Kidney (tissue), 14 donors: ENCODE data around the gene FAM131A. TPM values are rescaled to one million over a fixed set of nuclear protein-coding genes. Genes with fewer than 3 reads are reported as not detected.

ENCODE experiments used
- DNase-seq, 5 donors: peaks; one replicate each; pipeline ENCODE4 v3.0.0-alpha.2; 2013 to 2020
- FAIRE-seq: peaks from 2 replicates; lab custom pipeline; 2012; peaks lifted over from hg19 to GRCh38; lab: Jason Lieb, UNC
- H3K27ac ChIP-seq, 2 donors: one replicate each; pipeline ENCODE4 v1.7.0; 2013; ENCODE audit warnings: low read depth in 2 of 2, low read length in 2 of 2, inconsistent platforms in 1 of 2
- H3K27me3 ChIP-seq: one replicate; pipeline ENCODE4 v1.7.1; 2013; ENCODE audit warnings: low read length, inconsistent platforms; ENCODE audit not compliant: control insufficient read depth, insufficient read depth
- H3K36me3 ChIP-seq, 3 donors: one replicate each; pipeline versions ENCODE4 v1.7.0 to v1.7.1; 2013; ENCODE audit warnings: low read length in 3 of 3, control low read depth in 1 of 3, inconsistent platforms in 1 of 3; ENCODE audit not compliant: insufficient read depth in 3 of 3, control insufficient read depth in 2 of 3
- H3K4me1 ChIP-seq, 3 donors: one replicate each; pipeline versions ENCODE4 v1.7.0 to v1.7.1; 2013; ENCODE audit warnings: low read length in 3 of 3, inconsistent platforms in 1 of 3, low read depth in 1 of 3; ENCODE audit not compliant: control insufficient read depth in 2 of 3, insufficient read depth in 2 of 3
- H3K4me3 ChIP-seq, 3 donors: one replicate each; pipeline versions ENCODE4 v1.7.0 to v1.8.1; 2013; ENCODE audit warnings: low read length in 3 of 3, control low read depth in 1 of 3, inconsistent platforms in 1 of 3
- H3K9ac ChIP-seq, 3 donors: one replicate each; pipeline versions ENCODE4 v1.7.0 to v1.7.1; 2013; ENCODE audit warnings: low read length in 3 of 3, control low read depth in 1 of 3, inconsistent platforms in 1 of 3
- H3K9me3 ChIP-seq, 3 donors: one replicate each; pipeline versions ENCODE4 v1.7.0 to v1.7.1; 2013; ENCODE audit warnings: low read length in 3 of 3, control low read depth in 1 of 3, inconsistent platforms in 1 of 3; ENCODE audit not compliant: control insufficient read depth in 2 of 3, insufficient read depth in 1 of 3
- intact Hi-C: fragments of 100-400 bp; cut with DNase I; formaldehyde crosslinking; loops from one replicate; pipeline ENCODE4 v1.11.1; 2022
- polyA plus RNA-seq: library from polyadenylated mRNA; stranded (reverse); fragments of 350-450 nt; fragmentation: Illumina TruSeq; extraction: RNeasy Lipid Tissue Mini Kit (QIAGEN cat#74804); gene quantifications from one replicate; pipeline ENCODE4 v1.2.3, GENCODE V29; 2014; ENCODE audit warnings: low read depth, low replicate concordance; ENCODE audit not compliant: insufficient read depth
- total RNA-seq: library from RNA; stranded (reverse); fragmentation: NEBNext Ultra II Directional; extraction: Animal tissue kit (Norgen Biotek cat#: 25700); gene quantifications from one replicate; pipeline ENCODE4 v1.2.1, GENCODE V29; 2021
- TF ChIP-seq, protein P1 (sequence below): IDR thresholded peaks from 3 replicates; pipeline ENCODE4 v1.5.1; 2012; ENCODE audit warnings: mild to moderate bottlenecking, moderate library complexity, borderline replicate concordance; ENCODE audit not compliant: insufficient read depth; ENCODE audit errors: extremely low read depth
- donor health status: control.
- donor health status: control.
- donor health status: control.
- donor health status: control.
- donor health status: control.
- donor health status: DM: yes; HTN: yes; CAD: no.
- donor health status: Normal renal cell carcinoma (clear cell type).

Gene FAM131A
- total and polyA plus RNA-seq, 2 donors from 2014 or later, result 14.0 to 20.1 TPM

DNA sequence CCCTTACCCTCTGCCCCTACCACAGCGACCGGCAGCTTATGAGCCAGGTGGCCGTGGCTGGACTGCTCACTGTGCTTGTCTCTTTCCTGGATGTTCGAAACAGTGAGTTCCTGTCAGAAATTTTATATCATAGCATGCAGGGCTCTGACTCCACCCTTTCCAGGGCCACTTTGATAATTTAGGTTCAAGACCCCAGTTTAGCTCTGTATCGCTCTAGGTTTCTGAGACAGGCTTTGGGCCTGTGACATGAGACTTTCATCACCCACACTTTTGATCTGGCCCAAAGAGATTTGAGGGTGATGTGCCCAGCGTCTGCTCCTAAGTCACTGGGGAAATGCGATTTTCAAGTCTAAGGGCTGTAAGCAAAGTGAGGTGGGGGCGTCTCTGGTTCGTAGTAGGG lies 29.5 kb upstream of the FAM131A start:
- TF ChIP-seq, protein P1, sequence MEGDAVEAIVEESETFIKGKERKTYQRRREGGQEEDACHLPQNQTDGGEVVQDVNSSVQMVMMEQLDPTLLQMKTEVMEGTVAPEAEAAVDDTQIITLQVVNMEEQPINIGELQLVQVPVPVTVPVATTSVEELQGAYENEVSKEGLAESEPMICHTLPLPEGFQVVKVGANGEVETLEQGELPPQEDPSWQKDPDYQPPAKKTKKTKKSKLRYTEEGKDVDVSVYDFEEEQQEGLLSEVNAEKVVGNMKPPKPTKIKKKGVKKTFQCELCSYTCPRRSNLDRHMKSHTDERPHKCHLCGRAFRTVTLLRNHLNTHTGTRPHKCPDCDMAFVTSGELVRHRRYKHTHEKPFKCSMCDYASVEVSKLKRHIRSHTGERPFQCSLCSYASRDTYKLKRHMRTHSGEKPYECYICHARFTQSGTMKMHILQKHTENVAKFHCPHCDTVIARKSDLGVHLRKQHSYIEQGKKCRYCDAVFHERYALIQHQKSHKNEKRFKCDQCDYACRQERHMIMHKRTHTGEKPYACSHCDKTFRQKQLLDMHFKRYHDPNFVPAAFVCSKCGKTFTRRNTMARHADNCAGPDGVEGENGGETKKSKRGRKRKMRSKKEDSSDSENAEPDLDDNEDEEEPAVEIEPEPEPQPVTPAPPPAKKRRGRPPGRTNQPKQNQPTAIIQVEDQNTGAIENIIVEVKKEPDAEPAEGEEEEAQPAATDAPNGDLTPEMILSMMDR, result no peak
- Histone ChIP-seq H3K27ac (no peak overlapping the region), H3K36me3 (peaks cover 2 to 50% (median 45%) of the 10 kb centered on the region in 3 donors), H3K9ac (no peak overlapping the region), H3K27me3 (no peaks in the 10 kb centered on the region), H3K9me3 (no peaks in the 10 kb centered on the region), H3K4me3 (no peak overlapping the region), H3K4me1 (no peaks in the 10 kb centered on the region)
- intact Hi-C loops, result no loop called here
- DNase-seq (no peak), FAIRE-seq (no peak)

DNA sequence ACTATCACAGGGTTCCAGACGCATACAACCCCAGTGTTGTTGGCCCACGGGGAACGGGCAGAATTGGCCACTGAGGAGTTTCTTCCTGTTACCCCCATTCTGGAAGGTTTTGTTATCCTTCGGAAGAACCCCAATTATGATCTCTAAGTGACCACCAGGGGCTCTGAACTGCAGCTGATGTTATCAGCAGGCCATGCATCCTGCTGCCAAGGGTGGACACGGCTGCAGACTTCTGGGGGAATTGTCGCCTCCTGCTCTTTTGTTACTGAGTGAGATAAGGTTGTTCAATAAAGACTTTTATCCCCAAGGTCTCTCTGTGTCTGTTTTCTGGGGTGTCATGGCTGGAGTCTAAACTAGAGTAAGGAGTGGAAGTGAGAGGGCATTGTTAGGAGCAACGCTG lies 28.7 kb upstream of the FAM131A start:
- Histone ChIP-seq H3K27me3 (no peaks in the 10 kb centered on the region), H3K9ac (no peak overlapping the region), H3K27ac (no peak overlapping the region), H3K9me3 (no peaks in the 10 kb centered on the region), H3K4me3 (no peak overlapping the region), H3K4me1 (no peaks in the 10 kb centered on the region), H3K36me3 (peaks cover 0 to 42% (median 36%) of the 10 kb centered on the region in 3 donors)
- FAIRE-seq, result no peak
- no peak for DNase-seq
- TF ChIP-seq, protein P1, result no peak
- intact Hi-C loops, result no loop called here

DNA sequence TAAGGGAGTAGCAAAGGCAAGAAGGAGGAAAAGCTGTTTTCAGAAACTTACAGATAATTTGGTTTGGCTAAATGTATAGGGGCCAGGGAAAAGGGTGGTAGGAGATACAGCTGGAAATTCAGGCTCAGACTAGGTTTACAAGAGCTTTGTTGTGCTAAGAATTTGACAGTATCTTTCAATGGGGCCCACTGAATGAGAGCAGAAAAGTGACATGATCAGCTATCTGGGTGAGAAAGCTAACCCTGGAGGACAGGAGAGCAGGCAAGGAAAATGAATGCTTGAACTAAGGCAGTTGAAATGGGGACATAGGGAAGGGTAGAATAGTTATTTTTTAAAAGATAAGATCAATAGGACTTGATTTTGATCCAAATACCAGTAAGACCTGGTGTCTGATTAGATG lies 25.8 kb upstream of the FAM131A start:
- Histone ChIP-seq H3K27me3 (no peaks in the 10 kb centered on the region), H3K27ac (no peak overlapping the region), H3K36me3 (peaks cover 0 to 18% (median 17%) of the 10 kb centered on the region in 3 donors), H3K4me3 (no peak overlapping the region), H3K9me3 (no peaks in the 10 kb centered on the region), H3K9ac (no peak overlapping the region), H3K4me1 (peaks cover 0 to 9% (median 5%) of the 10 kb centered on the region in 3 donors)
- TF ChIP-seq, protein P1, result no peak
- DNase-seq, result no peak
- FAIRE-seq, result no peak
- intact Hi-C loops, result no loop called here

DNA sequence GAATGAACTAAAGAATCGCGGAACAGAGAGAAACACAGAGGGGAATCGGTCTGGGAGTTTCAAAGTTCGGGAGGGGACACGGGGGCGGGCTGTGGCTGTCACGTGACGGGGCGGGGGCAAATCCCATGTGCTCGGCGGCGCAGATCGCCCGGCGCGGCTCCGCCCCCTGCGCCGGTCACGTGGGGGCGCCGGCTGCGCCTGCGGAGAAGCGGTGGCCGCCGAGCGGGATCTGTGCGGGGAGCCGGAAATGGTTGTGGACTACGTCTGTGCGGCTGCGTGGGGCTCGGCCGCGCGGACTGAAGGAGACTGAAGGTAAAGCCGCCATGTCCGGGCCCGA lies 23.1 kb upstream of the FAM131A start, which contains the start of gene EIF4G1:
TSS of gene EIF4G1 (plus strand) at position 244 of the 337 bp plus-strand sequence. CDS start 1,191 bp downstream, outside the sequence.
- Histone ChIP-seq H3K27ac (peak within 1 kb of the TSS; percentile 90 to 94), H3K36me3 (peaks cover 0 to 10% (median 5%) of the 10 kb centered on the region in 3 donors), H3K9me3 (no peaks in the 10 kb centered on the region), H3K27me3 (no peaks in the 10 kb centered on the region), H3K4me1 (peaks cover 0 to 24% (median 19%) of the 10 kb centered on the region in 3 donors), H3K4me3 (peak within 1 kb of the TSS; percentile 79 to 90 (median 85)), H3K9ac (peak within 1 kb of the TSS; percentile 61 to 87 (median 85))
- no peak for FAIRE-seq
- peak; percentile 94 to 99 (median 96) for DNase-seq
- intact Hi-C loops, result no loop called here
- TF ChIP-seq, protein P1, result no peak
